GM12878 (cell line): Measurements from ENCODE around the gene AP1G2. TPM values are rescaled to one million over a fixed set of nuclear protein-coding genes. Genes with fewer than 3 reads are reported as not detected.
A peak's percentile ranks its signal among the peaks of the same experiment; 100 is the strongest.

ENCODE experiments used
- ATAC-seq: fragments of 200-7000 bp; cut with Tn5 transposase; 3 replicates; pipeline ENCODE4 v1.9.1; 2020; ENCODE audit warnings: mild to moderate bottlenecking, moderate library complexity
- BruUV-seq: library from RNA; stranded (reverse); fragments of 400-500 nt; replicated peaks from 2 replicates; lab custom pipeline; 2021; lab: Mats Ljungman, UMichigan
- CTCF ChIA-PET: fragments of 300-600 bp; sonication (Branson Sonifier 250); formaldehyde crosslinking; extraction: SDS; loops from one replicate; lab custom pipeline; 2021; ENCODE audit warnings: inconsistent platforms; lab: Yijun Ruan, JAX
- POLR2A ChIA-PET: fragments of 350-600 bp; formaldehyde crosslinking; extraction: SDS; loops from one replicate; lab custom pipeline; 2021; ENCODE audit warnings: inconsistent platforms; lab: Charles Lee
- RAD21 ChIA-PET: fragments of 300-600 bp; sonication (Branson Sonifier 250); formaldehyde crosslinking; loops from one replicate; lab custom pipeline; 2023; ENCODE audit warnings: antibody characterized with exemption; ENCODE audit not compliant: unreplicated experiment; lab: Charles Lee
- SMC1A ChIA-PET: fragments of 300-600 bp; sonication (Branson Sonifier 250); formaldehyde crosslinking; loops from one replicate; lab custom pipeline; 2023; ENCODE audit not compliant: unreplicated experiment, uncharacterized antibody; lab: Charles Lee
- DNase-seq: peaks from one replicate; pipeline ENCODE4 v3.0.0-alpha.2; 2011; ENCODE audit warnings: low read depth, low spot score
- FAIRE-seq: peaks from 3 replicates; lab custom pipeline; 2011; peaks lifted over from hg19 to GRCh38; lab: Jason Lieb, UNC
- H2AFZ ChIP-seq: 2 replicates; pipeline ENCODE4 v1.6.0; 2011; ENCODE audit warnings: low read depth, low read length, control low read depth; ENCODE audit not compliant: control insufficient read depth
- H3K27ac ChIP-seq: 2 replicates; pipeline ENCODE4 v1.5.1; 2011; ENCODE audit warnings: control low read depth; ENCODE audit not compliant: control insufficient read depth, insufficient read depth
- H3K27me3 ChIP-seq, 2 experiments: replicated peaks in 1 of 2; 2 replicates each; pipeline versions ENCODE4 v1.6.0 to v1.6.1; 2011; ENCODE audit warnings: low read length in 1 of 2; ENCODE audit not compliant: control insufficient read depth in 2 of 2, insufficient read depth in 2 of 2
- H3K36me3 ChIP-seq, 2 experiments: 2 replicates each; pipeline ENCODE4 v1.5.1; 2011; ENCODE audit warnings: low read length in 1 of 2; ENCODE audit not compliant: control insufficient read depth in 2 of 2, insufficient read depth in 2 of 2
- H3K4me1 ChIP-seq: 2 replicates; pipeline ENCODE4 v1.6.1; 2011; ENCODE audit warnings: mild to moderate bottlenecking, low read length, moderate library complexity, mixed read lengths; ENCODE audit not compliant: control insufficient read depth, insufficient read depth
- H3K4me2 ChIP-seq: 2 replicates; pipeline ENCODE4 v1.6.0; 2011; ENCODE audit warnings: control low read depth; ENCODE audit not compliant: control insufficient read depth, insufficient read depth
- H3K4me3 ChIP-seq: fragments of 200-600 bp; sonication (generic); 2 replicates; pipeline ENCODE4 v1.5.1; 2016
- H3K79me2 ChIP-seq: 2 replicates; pipeline ENCODE4 v1.6.0; 2011; ENCODE audit warnings: low read length; ENCODE audit not compliant: control insufficient read depth, insufficient read depth
- H3K9ac ChIP-seq: 2 replicates; pipeline ENCODE4 v1.8.0; 2011; ENCODE audit warnings: low read length, control low read depth, mixed read lengths; ENCODE audit not compliant: control insufficient read depth, insufficient read depth
- H3K9me3 ChIP-seq: replicated peaks from 3 replicates; pipeline ENCODE4 v1.5.1; 2011; ENCODE audit warnings: mild to moderate bottlenecking, low read length; ENCODE audit not compliant: control insufficient read depth, insufficient read depth
- H4K20me1 ChIP-seq: 2 replicates; pipeline ENCODE4 v1.6.0; 2011; ENCODE audit not compliant: control insufficient read depth, insufficient read depth
- CTCF ChIP-seq, 3 experiments: IDR thresholded peaks in 2 of 3; conservative IDR thresholded peaks in 1 of 3; 2 replicates each; pipeline ENCODE4 v1.5.1; 2011; ENCODE audit warnings: low read depth in 3 of 3, low read length in 3 of 3, mild to moderate bottlenecking in 3 of 3, control low read depth in 2 of 3, moderate library complexity in 2 of 3, inconsistent platforms in 1 of 3, mixed read lengths in 1 of 3; ENCODE audit not compliant: control insufficient read depth in 2 of 3, insufficient read depth in 1 of 3; ENCODE audit errors: extremely low read depth in 1 of 3
- MLLT1 ChIP-seq: fragments of 450-650 bp; IDR thresholded peaks from 2 replicates; pipeline ENCODE4 v1.6.1; 2016; ENCODE audit warnings: mild to moderate bottlenecking
- SREBF2 ChIP-seq: IDR thresholded peaks from 2 replicates; pipeline ENCODE4 v1.6.1; 2012; ENCODE audit warnings: mild to moderate bottlenecking, low read length
- ZSCAN29 ChIP-seq: fragments of 450-650 bp; IDR thresholded peaks from 2 replicates; pipeline ENCODE4 v1.6.1; 2017; ENCODE audit warnings: mild to moderate bottlenecking, moderate library complexity
- WGBS: methylation state at CpG from one replicate; pipeline ENCODE4 v1.1.6; 2016; ENCODE audit warnings: low lambda C conversion rate; ENCODE audit not compliant: insufficient replicate concordance, insufficient coverage; ENCODE audit errors: missing lambda C conversion rate; 5-methylcytosine and 5-hydroxymethylcytosine counted together
- in situ Hi-C: fragments of 300-500 bp; cut with MboI; formaldehyde crosslinking; loops from 9 replicates; pipeline ENCODE4 v1.14.3; 2018; ENCODE audit warnings: mixed read lengths
- intact Hi-C: fragments of 100-400 bp; cut with micrococcal nuclease; formaldehyde crosslinking; loops from one replicate; pipeline ENCODE4 v1.14.2; 2022; ENCODE audit not compliant: unreplicated experiment
- polyA plus RNA-seq, 11 experiments: library from polyadenylated mRNA; depleted of rRNA in 4 of 11; unstranded in 6 of 11; stranded (reverse) in 5 of 11; fragments of >200 nt; fragmentation: Nextera tagmentation in 4 of 11; fragmentation: Illumina TruSeq in 1 of 11; extraction: Ambion mirVana in 4 of 11; extraction: Trizol in 1 of 11; gene quantifications; 1 replicate in 1 of 11; 2 replicates in 10 of 11; pipeline versions ENCODE4 v1.2.1 to v1.2.3, GENCODE V29; 2011 to 2016; ENCODE audit warnings: inconsistent platforms in 2 of 11, missing spikeins in 2 of 11, low read depth in 1 of 11
- total RNA-seq, 4 experiments: library from RNA; depleted of rRNA in 3 of 4; stranded (reverse); fragments of >200 nt in 3 of 4; fragmentation: Illumina TruSeq in 1 of 4; extraction: Trizol in 1 of 4; gene quantifications; 2 replicates each; pipeline versions ENCODE4 v1.2.1 to v1.2.3, GENCODE V29; 2013 to 2021

The AP1G2 gene
- total and polyA plus RNA-seq, 10 of the 15 experiments (the other 5 are each of a cell fraction or from before 2014, with no cell fraction given), result 41.5 to 146 (median 103) TPM

GRCh38 chr14:23558346-23559009 is 9.1 kb downstream of the AP1G2 start:
- ChIA-PET POLR2A (interaction anchor here (1.0 to 3.8 kb wide), 3 partner anchors 9 to 80 kb away, joined by 3 to 14 read pairs (median 4); partner anchors contain the start of gene AP1G2), RAD21 (interaction anchor here (0.8 to 2.8 kb wide), 7 partner anchors 9 to 83 kb away, joined by 3 to 7 read pairs (median 3); no protein-coding TSS in a partner anchor)
- Histone ChIP-seq H3K9me3 (no peaks in the 10 kb centered on the region), H2AFZ (no peak overlapping the region), H3K27ac (peak overlapping the region; percentile 76; the same call in 1 of the 2 replicates), H3K9ac (peak overlapping the region; percentile 79; the same call in 1 of the 2 replicates), H3K4me1 (peaks cover 3% of the 10 kb centered on the region), H3K4me2 (peak overlapping the region; percentile 85)
- no peak for ATAC-seq
- BruUV-seq, result no TSS peak
- no peak for FAIRE-seq
- no peak for TF ChIP-seq CTCF (IDR thresholded peaks at IDR 0.05 in 2 of 3, conservative IDR thresholded peaks at IDR 0.05 in 1 of 3; ENCODE audit: control insufficient read depth in 2 of 3, extremely low read depth in 1 of 3, insufficient read depth in 1 of 3, low read depth in 3 of 3, low read length in 3 of 3)
- no peak for TF ChIP-seq MLLT1
- TF ChIP-seq SREBF2, result no peak
- no peak for TF ChIP-seq ZSCAN29
- TF ChIP-seq, all 136 proteins: peak for 0
- in situ Hi-C loops (loop anchor here (5.0 kb wide), 2 partner anchors 81 to 236 kb away; partner anchors contain the start of gene PABPN1), intact Hi-C loops (loop anchor here (5.0 kb wide), 1 partner anchor 236 kb away; the partner anchor contains the start of gene PABPN1)
- Histone ChIP-seq H4K20me1 (no peaks in the 10 kb centered on the region), H3K79me2 (peaks cover 26% of the 10 kb centered on the region), H3K27me3 (no peaks in the 10 kb centered on the region), H3K4me3 (0 out of 2 replicates have a peak overlapping the region, but pooled peaks have one; percentile 82), H3K36me3 (peaks cover 11 to 20% of the 10 kb centered on the region in 2 experiments; a peak in 3 of 4 replicates)
- ChIA-PET CTCF (interaction anchor here (0.6 to 13.1 kb wide), 20 partner anchors 9 to 409 kb away, joined by 3 to 436 read pairs (median 5); partner anchors contain the start of genes AP1G2, NGDN and PABPN1), SMC1A (interaction anchor here (0.8 to 9.7 kb wide), 7 partner anchors 9 to 236 kb away, joined by 3 to 124 read pairs (median 5); partner anchors contain the start of genes AP1G2 and PABPN1)
- DNase-seq, result no peak
- 96% methylated on average over 10 of the region's 10 CpGs for WGBS
